Vagina (tissue), 2 donors: ENCODE results near the gene CPN2. TPM values are rescaled to one million over a fixed set of nuclear protein-coding genes. Genes with fewer than 3 reads are reported as not detected.

Experiments
- DNase-seq, 2 donors: peaks; one replicate each; pipeline ENCODE4 v3.0.0-alpha.2; 2017; ENCODE audit errors: extremely low spot score in 2 of 2
- H3K27ac ChIP-seq: fragments of 200-600 bp; sonication (generic); one replicate; pipeline ENCODE4 v1.5.1; 2019
- H3K27me3 ChIP-seq: fragments of 200-600 bp; sonication (generic); one replicate; pipeline ENCODE4 v1.5.1; 2019
- H3K36me3 ChIP-seq, 2 donors: fragments of 200-600 bp; sonication (generic); one replicate each; pipeline ENCODE4 v1.5.1; 2017 to 2019
- H3K4me1 ChIP-seq: fragments of 200-600 bp; sonication (generic); one replicate; pipeline ENCODE4 v1.5.1; 2019
- H3K4me3 ChIP-seq, 2 donors: fragments of 200-600 bp; sonication (generic); 1 replicate in 1 of 2; 2 replicates in 1 of 2; pipeline ENCODE4 v1.5.1; 2016 to 2019
- H3K9me3 ChIP-seq: fragments of 200-600 bp; sonication (generic); one replicate; pipeline ENCODE4 v1.5.1; 2019
- POLR2A ChIP-seq, 2 donors: fragments of 450-650 bp; IDR thresholded peaks; one replicate each; pipeline ENCODE4 v1.6.1; 2017; ENCODE audit warnings: antibody characterized with exemption in 2 of 2, mild to moderate bottlenecking in 2 of 2, moderate library complexity in 2 of 2
- POLR2AphosphoS5 ChIP-seq, 2 donors: sonication (generic); formaldehyde crosslinking; IDR thresholded peaks; one replicate each; pipeline ENCODE4 v1.9.0; 2017; ENCODE audit warnings: antibody characterized with exemption in 2 of 2, mild to moderate bottlenecking in 2 of 2, low read depth in 1 of 2; ENCODE audit not compliant: insufficient read depth in 1 of 2
- intact Hi-C: fragments of 100-400 bp; cut with DNase I; formaldehyde crosslinking; loops from one replicate; pipeline ENCODE4 v1.15.1; 2023
- total RNA-seq: library from RNA; depleted of rRNA; stranded (reverse); fragments of >200 nt; gene quantifications from one replicate; pipeline ENCODE4 v1.2.3, GENCODE V29; 2016
- TF ChIP-seq, protein P1 (sequence below), 3 experiments: fragments of 450-650 bp in 2 of 3; fragments of 200-600 bp in 1 of 3; sonication (generic) in 1 of 3; IDR thresholded peaks; one replicate each; pipeline ENCODE4 v1.5.1; 2017 to 2019; ENCODE audit warnings: antibody characterized with exemption in 3 of 3, mild to moderate bottlenecking in 2 of 3, moderate library complexity in 2 of 3

The CPN2 gene
- total RNA-seq, 1 donor from 2014 or later, result not detected

DNA sequence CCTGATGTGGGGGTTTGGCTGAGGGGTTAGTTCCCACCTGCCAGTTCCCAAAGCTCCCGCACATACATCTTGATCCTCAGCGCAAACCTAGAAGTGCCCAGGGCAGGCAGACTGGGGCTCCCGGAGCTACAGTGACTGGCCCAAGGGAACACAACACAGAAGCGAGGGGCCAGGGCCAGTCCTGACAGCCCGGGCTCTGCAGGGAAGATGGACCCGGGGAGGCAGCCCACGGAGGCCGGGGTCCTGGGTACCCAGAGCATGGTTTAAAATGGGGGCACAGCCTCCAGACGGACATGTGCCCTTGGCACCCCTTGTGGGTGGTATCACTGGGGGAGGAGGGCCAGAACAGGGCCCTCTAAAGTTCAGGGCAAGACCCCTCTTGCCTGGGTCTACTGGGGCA, 5.1 kb downstream of the CPN2 start:
- Histone ChIP-seq H3K27ac (no peak overlapping the region), H3K4me1 (no peaks in the 10 kb centered on the region), H3K36me3 (no peaks in the 10 kb centered on the region), H3K4me3 (no peak overlapping the region), H3K27me3 (no peaks in the 10 kb centered on the region), H3K9me3 (no peaks in the 10 kb centered on the region)
- TF ChIP-seq POLR2AphosphoS5 (IDR thresholded peaks at IDR 0.05; ENCODE audit: insufficient read depth in 1 of 2, low read depth in 1 of 2), result no peak
- TF ChIP-seq, protein P1, sequence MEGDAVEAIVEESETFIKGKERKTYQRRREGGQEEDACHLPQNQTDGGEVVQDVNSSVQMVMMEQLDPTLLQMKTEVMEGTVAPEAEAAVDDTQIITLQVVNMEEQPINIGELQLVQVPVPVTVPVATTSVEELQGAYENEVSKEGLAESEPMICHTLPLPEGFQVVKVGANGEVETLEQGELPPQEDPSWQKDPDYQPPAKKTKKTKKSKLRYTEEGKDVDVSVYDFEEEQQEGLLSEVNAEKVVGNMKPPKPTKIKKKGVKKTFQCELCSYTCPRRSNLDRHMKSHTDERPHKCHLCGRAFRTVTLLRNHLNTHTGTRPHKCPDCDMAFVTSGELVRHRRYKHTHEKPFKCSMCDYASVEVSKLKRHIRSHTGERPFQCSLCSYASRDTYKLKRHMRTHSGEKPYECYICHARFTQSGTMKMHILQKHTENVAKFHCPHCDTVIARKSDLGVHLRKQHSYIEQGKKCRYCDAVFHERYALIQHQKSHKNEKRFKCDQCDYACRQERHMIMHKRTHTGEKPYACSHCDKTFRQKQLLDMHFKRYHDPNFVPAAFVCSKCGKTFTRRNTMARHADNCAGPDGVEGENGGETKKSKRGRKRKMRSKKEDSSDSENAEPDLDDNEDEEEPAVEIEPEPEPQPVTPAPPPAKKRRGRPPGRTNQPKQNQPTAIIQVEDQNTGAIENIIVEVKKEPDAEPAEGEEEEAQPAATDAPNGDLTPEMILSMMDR (IDR thresholded peaks at IDR 0.05), result no peak
- no peak for DNase-seq
- intact Hi-C loops, result no loop called here

DNA sequence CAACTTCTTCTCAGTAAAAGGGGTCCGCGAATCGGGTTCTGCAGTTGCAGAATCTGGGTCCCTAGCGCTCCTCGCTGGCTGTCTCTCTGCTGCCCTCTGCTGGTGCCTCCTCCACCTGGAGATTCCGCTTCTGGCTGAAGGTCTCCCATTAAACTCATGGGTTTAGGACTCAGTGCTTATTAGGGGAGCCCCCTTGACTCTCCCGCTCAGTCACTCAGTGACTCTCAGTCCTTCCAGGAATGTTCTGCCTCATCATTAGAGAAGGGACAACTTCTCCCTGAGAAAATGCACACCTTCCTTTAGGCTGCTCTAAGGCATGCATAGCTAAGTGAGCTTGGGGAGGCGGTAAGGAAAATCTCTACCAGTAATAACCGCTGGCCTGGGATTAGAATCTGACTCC, 7.1 kb downstream of the CPN2 start:
- Histone ChIP-seq H3K4me1 (no peaks in the 10 kb centered on the region), H3K9me3 (no peaks in the 10 kb centered on the region), H3K27me3 (no peaks in the 10 kb centered on the region), H3K27ac (no peak overlapping the region), H3K36me3 (no peaks in the 10 kb centered on the region), H3K4me3 (no peak overlapping the region)
- DNase-seq, result no peak
- TF ChIP-seq, protein P1 (IDR thresholded peaks at IDR 0.05), result peak; percentile 75 to 92 (median 80)
- no peak for TF ChIP-seq POLR2AphosphoS5 (IDR thresholded peaks at IDR 0.05; ENCODE audit: insufficient read depth in 1 of 2, low read depth in 1 of 2)
- no peak for TF ChIP-seq POLR2A (IDR thresholded peaks at IDR 0.05)
- intact Hi-C loops, result no loop called here

- no peaks in the 10 kb centered on the region for H3K36me3 ChIP-seq
- no peak overlapping the region for H3K4me3 ChIP-seq
- intact Hi-C loops, result no loop called here
- DNase-seq, result no peak
- H3K4me1 ChIP-seq, result no peaks in the 10 kb centered on the region
- no peaks in the 10 kb centered on the region for H3K27me3 ChIP-seq
- TF ChIP-seq, protein P1 (IDR thresholded peaks at IDR 0.05), result no peak
- TF ChIP-seq POLR2AphosphoS5 (IDR thresholded peaks at IDR 0.05; ENCODE audit: insufficient read depth in 1 of 2, low read depth in 1 of 2) (no peak), POLR2A (IDR thresholded peaks at IDR 0.05) (no peak)
- no peak overlapping the region for H3K27ac ChIP-seq
- no peaks in the 10 kb centered on the region for H3K9me3 ChIP-seq
These were observed 7.6 kb downstream of the CPN2 start for GRCh38 chr3:194343561-194343893.

DNA sequence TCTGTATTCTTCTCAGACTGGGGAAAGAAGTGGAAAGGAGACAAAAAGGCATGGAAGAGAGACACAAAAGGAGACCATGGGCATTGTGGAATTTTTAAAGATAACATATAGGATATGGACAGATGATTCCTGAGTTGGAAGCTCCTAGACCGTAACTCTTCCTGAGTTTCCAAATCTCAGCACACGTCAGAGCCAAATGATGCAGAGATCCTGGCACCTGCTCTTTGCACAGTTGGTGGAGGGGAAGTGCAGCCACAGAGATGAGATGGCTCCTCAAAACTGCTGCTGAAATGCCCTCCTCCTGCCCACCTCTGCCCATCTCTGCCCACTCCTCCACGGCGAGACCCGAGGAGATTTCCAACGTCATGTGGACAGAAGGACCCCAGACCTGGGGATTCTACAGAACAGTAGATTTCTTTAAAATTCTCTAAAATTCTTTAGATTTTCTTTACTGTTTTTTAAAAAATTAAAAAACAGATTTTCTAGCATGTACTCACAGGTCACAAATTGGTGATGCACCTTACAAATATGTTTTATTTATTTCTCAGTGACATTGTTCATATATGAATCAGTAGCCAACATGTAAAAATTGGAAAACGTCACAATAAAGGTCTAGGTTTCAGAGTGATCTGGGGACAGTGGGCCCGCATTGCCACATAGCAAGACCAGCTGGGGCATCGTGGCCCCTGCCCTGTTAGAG, 8.1 kb downstream of the CPN2 start:
- TF ChIP-seq, protein P1 (IDR thresholded peaks at IDR 0.05), result no peak
- TF ChIP-seq POLR2AphosphoS5 (IDR thresholded peaks at IDR 0.05; ENCODE audit: insufficient read depth in 1 of 2, low read depth in 1 of 2) (no peak), POLR2A (IDR thresholded peaks at IDR 0.05) (no peak)
- H3K27ac ChIP-seq, result no peak overlapping the region
- intact Hi-C loops, result no loop called here

GRCh38 chr3:194340757-194341400, 10.2 kb downstream of the CPN2 start:
- H3K27me3 ChIP-seq, result no peaks in the 10 kb centered on the region
- no peaks in the 10 kb centered on the region for H3K9me3 ChIP-seq
- no peak for DNase-seq
- no peaks in the 10 kb centered on the region for H3K4me1 ChIP-seq
- H3K4me3 ChIP-seq, result no peak overlapping the region
- H3K27ac ChIP-seq, result no peak overlapping the region
- intact Hi-C loops, result no loop called here
- no peaks in the 10 kb centered on the region for H3K36me3 ChIP-seq
- TF ChIP-seq, protein P1 (IDR thresholded peaks at IDR 0.05), result no peak
- TF ChIP-seq POLR2A (IDR thresholded peaks at IDR 0.05), result no peak
- TF ChIP-seq POLR2AphosphoS5 (IDR thresholded peaks at IDR 0.05; ENCODE audit: insufficient read depth in 1 of 2, low read depth in 1 of 2), result no peak

More for the DNA sequence above, 8.1 kb downstream of the CPN2 start:
- H3K27me3 ChIP-seq, result no peaks in the 10 kb centered on the region
- no peak for DNase-seq
- H3K4me3 ChIP-seq, result no peak overlapping the region
- no peaks in the 10 kb centered on the region for H3K36me3 ChIP-seq
- H3K9me3 ChIP-seq, result no peaks in the 10 kb centered on the region
- H3K4me1 ChIP-seq, result no peaks in the 10 kb centered on the region
